GM19328 (cell line): ENCODE data around the gene NR4A1.

Experiments
- ATAC-seq: cut with Tn5 transposase; IDR thresholded peaks from one replicate; pipeline ENCODE4 v1.9.1; 2021; ENCODE audit warnings: mild to moderate bottlenecking, moderate library complexity; ENCODE audit not compliant: unreplicated experiment

Gene NR4A1

DNA sequence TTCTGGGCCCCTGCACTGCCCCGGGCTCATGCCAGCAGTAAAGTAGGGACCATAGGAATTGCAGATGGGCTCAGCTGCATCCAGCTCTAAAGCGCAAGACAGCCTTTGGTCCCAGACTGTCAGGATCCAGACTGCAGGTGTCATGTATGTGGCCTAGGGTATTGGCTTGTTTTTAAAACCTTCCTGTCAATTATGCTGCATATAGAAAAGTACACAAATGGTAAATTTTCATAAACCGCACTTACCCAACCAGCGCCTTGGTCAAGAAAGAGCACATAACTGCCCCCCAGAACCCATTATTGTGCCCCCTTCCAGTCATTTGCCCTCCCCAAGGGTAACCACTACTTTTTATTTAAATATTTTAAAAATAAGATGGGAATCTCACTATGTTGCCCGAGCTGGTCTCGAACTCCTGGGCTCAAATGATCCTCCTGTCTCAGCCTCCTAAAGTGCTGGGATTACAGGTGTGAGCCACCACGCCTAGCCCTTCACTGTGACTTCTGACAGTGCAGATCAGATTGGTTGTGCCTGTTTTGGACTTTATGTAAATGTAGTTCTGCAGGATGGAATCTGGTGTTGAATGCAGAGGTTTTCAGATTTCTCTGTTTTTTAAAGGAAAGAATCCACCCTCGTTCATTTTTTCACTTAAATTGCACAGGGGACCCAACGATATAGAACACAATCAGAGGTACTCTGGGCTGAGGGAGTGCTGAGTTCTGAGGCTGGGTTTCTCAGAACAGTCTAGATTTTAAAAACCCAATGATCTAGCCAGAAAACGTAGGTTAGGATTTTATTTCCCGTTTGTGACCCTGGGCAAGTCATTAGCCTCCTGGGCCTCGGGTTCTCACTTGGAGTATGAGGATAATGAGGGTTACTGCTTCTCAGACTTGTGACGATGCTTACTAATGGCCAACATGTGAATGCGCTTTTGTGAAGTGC is 6.7 kb downstream of the NR4A1 start:
- ATAC-seq = no peak

DNA sequence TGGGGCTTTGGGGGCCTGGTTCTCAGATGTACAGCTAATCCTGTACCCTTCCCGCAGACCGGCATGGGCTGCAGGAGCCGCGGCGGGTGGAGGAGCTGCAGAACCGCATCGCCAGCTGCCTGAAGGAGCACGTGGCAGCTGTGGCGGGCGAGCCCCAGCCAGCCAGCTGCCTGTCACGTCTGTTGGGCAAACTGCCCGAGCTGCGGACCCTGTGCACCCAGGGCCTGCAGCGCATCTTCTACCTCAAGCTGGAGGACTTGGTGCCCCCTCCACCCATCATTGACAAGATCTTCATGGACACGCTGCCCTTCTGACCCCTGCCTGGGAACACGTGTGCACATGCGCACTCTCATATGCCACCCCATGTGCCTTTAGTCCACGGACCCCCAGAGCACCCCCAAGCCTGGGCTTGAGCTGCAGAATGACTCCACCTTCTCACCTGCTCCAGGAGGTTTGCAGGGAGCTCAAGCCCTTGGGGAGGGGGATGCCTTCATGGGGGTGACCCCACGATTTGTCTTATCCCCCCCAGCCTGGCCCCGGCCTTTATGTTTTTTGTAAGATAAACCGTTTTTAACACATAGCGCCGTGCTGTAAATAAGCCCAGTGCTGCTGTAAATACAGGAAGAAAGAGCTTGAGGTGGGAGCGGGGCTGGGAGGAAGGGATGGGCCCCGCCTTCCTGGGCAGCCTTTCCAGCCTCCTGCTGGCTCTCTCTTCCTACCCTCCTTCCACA is 7.6 kb downstream of the NR4A1 start:
- no peak for ATAC-seq

DNA sequence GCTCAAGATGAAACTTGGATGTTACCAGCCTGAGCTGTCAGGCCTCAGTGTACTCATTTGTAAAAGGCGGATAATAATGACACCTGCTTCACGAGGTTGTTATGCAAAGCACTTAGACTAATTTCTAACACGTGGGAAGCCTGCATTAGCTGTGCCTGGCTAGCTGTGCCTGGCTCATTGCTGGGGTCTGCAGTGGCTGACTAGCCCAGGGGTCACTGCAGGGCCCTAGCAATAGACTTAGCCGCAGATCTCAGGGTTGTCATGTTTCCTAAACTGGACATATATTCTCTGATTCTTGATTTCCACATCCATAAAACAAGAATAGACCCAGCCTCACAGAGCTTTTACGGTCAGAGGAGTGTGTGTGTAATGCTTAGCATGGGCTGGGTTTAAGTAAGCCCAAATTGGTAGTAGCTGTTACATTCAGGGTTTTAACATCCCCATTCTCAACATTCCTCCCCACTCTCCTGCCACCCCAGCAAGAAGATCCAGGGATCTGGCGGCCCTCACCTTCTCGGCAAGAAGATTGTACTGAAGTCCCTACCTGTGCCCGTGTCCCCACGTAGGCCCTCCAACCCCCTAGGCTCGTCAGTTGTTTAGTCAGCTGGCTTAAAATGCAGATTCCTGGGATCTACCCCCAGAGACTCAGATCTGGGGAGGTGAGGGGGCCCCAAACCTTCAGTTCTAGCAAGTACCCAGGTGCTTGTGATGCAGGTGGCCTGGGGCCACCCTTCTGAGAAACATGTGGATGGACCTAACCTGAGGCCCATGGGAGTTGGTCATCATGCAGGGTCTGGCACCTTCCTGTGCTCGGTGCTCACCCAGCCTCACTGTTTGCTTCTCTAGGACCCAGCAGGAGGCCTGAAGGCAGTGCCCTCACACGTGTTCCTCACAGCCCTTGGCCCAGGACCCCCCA is 8.6 kb downstream of the NR4A1 start:
- no peak for ATAC-seq

DNA sequence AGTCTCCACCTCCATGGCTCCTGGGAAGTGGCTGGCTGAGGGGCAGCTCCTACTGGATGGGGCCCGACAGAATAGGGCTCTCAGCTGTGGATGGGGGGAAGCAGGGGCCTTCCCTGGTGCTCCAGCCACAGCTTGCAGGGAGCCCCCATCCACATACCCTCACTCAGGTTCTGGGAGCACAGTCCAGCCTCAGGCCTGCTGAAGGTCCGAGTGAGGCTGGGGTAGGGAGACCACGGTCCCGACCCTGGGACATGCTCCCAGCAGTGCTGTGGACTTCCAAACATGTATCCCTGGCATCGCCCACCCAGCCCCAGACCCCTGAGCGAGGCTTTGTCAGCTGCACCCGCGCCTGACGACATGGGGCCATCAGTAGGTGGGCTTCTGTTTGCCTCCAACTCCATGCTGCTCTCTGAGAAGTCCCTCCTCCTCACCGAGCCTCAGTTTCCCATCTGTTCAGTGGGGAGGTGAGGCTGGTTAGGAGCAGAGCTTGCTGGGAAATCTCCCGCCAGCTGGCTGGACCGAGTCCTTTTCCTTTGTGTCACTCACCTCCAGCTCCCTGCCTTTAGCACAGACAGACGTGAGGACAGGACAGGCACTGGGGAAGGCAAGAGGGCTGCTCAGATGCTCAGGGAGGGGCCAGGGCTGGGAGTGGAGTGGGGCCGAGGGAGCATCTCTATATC is 9.4 kb downstream of the NR4A1 start:
- no peak for ATAC-seq

DNA sequence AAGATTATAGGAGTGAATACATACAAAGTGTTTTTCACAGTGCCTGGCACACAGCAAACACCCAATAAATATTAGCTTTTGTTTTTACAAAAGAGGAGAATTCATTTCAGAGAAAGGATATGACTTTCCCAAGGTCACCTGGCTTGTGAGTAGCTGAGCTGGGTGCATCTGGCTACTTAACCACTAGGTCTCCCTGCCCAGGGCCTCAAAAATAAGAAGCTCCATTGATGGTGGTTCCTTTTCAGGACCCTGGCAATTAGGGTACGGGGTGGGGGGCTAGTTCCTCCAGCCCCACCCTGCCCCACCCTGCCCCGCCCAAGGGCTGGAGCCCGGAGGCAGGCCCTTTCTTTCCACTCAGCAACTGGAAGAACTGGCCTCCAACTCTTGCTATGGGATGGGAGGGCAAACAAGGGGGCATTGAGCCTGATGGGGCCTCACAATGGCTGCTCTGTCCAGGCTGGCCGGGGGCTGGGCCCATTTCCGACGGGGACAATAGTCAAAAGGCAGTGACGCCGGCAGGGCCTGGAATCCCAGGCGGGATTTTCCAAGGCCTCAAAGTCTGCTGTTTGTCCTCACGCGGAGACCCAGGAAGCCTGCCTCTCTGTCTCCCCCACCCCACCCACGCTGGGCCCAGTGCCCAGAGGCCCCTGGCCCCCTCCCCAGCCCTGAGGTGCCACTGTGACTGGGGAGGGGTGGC is 10.4 kb downstream of the NR4A1 start:
- ATAC-seq = no peak

DNA sequence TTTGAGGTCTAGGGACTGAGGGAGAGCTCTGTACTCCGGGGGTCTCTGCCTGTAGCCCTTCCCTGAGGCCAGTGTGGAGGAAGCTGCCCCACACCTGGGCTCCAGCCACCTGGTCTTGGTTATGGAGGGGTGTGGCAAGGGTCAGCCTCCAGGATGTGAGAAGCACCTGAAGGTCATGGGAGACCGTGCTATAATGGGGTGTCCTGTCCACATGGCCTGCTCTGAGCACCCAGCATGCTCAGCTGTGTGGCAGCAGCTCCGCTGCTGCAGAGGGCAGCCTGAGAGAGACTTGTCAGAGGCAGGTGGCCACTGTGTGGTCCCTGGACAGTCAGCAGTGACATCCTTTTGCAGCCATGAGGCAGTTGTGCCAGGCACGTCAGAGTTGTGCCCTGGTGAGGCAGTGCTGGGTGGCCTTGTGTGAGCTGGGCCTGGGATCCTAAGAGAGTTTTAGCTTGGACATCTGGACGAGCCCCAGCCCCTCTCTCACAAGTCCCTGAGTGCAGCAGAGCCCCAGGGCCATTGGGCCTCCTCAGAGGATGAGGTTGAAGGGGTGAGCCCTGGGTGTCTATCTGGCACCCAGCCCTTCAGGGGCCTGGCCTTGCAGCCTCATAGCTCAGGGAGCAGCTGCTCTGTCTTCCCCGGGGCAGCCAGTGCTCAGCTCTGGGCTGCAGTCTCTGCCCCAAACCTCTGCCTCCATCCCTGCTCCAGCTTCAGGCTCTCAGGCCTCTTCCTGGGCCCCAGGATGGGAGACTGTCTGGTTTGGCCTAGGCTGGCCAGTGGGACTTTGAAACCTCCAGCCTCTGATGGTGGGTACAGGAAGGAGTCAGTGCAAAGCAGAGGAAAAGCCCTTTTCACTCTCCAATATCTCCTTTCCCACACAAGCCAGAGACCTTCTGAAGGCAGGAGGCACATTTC is 11.2 kb downstream of the NR4A1 start:
- no peak for ATAC-seq

DNA sequence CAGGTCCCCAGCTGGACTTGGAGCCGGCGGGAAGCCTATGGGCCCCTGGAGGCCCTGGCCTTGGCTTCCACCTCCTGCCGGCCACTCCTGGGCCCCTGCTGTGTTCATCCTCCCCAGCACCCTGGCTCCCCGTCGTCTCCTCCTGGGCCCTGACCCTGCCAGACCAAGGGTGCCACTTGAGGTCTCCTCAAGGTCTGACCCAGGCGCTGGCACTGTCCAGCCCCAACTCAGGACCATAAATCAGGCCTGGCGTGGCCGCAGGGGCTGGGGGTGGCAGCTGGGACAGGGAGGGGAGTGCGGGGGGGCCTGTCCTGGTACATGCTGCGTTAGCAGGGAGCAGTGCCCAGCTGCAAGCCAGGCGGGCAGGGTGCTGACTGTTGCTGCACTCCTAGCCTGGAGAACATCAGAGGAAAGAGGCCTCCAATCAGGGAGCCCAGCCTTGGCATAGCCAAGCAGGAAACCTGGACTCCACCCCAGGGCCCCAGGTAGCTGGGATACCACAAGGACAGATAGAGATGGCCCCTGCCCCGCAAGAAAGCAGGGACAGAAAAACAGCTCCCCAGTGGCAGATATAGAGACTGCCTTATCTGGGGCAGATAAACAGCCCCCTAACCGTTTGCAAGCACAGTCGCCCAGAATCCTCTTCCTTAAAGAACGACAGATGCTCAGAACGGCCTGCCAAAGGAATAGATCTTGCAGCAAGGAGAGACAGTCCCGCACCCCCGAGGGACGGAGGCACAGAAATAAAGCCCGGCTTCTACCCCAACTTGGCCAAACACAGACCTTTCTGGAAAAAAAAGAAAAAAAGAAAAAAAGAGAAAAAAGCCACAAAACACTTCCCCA is 12.1 kb downstream of the NR4A1 start:
- ATAC-seq = no peak

DNA sequence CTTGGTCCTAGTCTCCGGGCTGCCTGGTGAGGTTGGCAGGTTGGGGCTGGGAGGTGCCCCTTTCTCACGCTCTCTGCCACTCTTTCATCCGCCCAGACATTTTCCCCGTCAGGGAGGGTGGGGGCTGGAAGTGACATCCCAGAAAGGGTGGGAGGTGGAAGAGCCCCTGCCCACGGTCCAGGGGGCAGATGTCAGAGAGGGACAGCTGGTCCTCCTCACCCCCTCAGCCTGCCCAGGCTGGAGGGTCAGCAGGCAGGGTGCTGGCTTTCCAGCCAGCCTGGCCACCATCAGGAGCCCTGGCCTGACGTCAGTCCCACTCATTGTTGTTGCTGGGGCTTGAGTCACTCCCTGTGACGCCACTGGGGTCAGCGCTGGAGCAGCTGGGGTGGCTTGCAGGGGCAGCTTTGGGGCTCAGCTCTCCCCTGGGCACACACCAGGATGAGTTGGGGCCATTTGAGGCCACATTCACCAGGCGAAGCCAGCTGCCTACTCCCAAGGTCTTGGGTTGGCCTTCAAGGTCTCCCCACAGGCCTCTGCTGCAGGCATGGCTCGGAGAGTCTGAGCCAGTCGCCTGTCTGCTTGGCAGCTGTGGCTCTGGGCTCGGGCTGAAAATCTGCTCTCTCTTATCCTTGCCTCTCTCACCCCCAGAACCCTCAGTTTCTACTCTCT is 12.9 kb downstream of the NR4A1 start:
- no peak for ATAC-seq

DNA sequence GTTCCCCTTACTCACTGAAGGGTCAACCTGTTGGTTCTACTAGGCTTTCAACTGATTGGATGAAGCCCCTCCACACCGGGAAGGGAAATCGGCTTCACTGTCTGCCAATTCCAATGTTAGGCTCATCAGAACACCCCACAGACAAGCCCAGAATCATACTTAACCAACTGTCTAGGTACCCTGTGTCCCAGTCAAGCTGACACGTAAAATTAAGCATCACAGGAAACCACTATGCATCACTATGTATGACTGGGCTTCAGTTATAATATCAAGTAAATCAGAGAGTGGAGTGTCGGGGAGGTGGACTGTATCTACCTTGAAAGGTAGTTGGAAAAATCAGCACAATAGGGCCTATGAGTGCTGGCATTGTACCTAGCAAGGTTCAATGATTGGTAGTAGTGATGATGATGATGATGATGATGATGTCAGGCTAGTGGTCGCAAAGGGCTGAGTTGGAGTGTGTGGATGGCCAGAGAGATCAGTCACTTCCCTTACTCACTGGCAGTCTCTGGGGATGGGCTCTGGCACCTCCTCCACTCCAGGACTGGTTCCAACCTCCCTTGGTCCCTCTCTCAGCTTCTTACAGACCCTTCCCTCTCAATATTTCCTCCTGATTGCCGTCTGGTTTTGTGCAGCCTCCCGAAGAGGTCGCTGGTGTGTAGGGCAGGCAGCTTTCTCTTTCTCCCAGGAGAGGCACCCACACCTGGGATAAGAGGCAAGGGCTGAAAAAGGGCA is 15.3 kb downstream of the NR4A1 start:
- no peak for ATAC-seq

DNA sequence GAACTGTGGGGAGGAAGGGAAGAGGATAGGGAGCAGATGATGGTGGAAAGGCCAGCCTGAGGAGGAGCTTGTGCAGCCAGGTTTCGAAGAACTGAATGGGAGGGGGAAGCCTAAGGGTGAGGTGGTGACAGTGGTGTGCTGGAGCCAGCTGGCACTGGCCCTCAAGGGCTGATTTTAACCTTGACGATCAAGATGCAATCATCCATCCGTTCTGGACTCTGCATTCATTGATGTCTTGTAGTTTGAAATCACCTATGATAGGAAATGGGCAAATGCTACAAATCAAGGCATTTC is 15.8 kb downstream of the NR4A1 start:
- no peak for ATAC-seq

DNA sequence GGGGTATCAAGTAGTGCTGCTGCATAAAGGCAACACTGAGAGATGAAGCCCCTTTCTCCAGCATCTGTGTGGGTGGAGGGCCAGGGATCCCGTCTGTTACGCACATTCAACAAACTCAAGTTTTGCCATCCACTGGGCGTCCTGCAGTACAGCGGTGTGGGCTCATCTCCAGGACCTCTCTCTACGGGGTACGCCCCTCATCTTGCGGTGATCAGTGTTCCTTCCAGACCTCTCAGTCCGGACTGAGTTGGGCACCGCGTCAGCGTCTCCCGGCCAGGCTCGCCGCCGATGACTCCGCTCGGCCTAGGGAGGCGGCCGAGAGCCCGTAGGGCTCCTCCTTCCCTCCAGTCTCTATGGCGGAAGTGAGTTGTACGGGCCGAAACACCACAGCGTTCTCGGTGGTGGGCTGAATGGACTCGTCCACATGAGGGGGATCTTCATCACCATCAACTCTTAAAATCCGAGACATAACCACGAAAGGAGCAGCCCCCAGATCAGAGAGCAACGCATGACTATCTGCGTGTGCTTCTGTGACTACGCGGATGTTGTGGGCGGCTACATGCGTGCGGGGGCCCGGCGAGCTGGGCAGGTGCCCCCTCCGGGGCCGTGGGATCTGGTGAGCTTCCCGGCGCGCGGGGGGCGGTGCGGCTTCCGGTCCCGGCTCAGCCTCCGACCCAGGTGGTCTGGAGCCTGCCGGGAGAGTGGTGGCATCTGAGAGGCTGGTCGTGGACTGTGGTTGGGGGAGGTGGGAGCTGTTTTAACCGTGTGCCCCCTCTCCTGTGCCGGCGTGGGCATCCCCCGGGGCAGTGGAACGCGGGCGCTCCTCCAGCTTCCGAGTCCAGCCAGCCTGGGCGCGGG is 18.3 kb downstream of the NR4A1 start, which contains the start of gene ATG101:
Gene ATG101 (plus strand): TSS at position 652 of the 858 bp plus-strand sequence. CDS start 3,673 bp downstream, outside the sequence.
- ATAC-seq = peak; percentile 96

DNA sequence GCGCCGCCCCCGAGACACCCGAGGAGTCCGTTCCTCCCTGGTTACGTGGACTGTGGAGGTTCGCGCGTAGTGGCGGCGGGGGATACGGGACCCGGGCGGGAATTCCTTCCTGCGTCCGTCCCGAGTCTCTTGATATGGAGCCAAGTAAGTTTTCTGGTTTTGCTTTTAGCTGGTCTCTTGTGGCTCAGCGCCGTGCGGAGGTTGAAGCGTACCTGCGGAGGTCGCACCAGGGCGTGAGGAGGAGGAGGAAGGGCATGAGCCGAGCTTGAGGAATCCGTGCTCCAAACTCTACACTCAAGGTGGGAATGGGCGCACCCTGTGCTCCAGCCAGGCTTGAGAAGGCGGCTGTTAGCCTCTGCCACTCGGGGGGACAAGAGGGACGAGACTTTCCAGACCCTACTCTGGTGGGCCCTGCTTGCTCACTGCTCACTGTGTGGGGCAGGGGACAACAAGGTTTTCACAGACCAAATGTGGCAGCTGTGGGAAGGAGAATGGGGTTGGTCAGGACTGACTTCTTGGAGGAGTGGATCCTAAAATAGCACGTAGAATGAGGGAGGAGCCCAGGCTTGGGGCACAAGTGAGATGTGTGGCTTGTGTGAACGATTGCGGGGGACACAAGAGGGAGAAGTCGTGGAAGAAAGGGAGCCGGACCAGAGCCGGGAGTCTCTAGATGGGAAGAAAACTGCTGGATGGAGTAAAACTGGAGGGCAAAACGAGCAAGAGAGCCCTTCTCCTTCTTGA is 19.1 kb downstream of the NR4A1 start:
- ATAC-seq = peak; percentile 8

DNA sequence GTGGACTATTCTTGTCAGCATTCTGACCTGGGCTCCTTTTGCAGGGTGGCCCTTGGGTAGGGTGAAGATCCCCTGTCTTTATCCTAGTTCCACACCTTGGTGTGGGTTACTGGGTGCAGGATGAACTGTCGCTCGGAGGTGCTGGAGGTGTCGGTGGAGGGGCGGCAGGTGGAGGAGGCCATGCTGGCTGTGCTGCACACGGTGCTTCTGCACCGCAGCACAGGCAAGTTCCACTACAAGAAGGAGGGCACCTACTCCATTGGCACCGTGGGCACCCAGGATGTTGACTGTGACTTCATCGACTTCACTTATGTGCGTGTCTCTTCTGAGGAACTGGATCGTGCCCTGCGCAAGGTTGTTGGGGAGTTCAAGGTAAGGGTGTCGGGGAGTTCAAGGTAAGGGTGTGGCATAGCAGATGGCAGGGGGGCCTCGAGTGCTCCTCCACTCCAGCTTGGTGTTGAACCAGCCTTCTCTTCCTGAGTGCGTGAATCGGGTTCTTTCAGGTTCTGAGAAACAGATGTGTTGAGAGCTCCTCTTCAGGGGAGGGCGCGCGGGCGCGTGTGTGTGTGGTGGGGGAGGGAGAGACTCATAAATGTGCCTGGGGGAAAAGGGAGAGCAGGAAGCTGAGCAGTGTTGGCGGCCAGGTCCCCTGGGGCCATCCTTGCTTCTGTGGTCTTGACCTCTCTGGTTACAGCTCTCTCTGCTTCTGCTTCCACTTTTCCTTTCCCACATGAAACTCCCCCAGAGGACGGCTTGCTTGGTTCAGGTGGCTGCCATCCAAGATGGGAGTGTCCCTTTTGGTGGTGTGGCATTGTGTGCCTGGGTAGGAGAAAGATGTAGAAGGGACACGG is 22.5 kb downstream of the NR4A1 start:
- no peak for ATAC-seq
